Esophagus squamous epithelium (tissue), 5 donors: ENCODE results near the gene PRDM11. TPM values are rescaled to one million over a fixed set of nuclear protein-coding genes. Genes with fewer than 3 reads are reported as not detected.
A peak's percentile ranks its signal among the peaks of the same experiment; 100 is the strongest.

Experiments
- DNase-seq: peaks from one replicate; lab custom pipeline; 2025; lab: John Stamatoyannopoulos, UW
- H3K27ac ChIP-seq, 4 donors: fragments of 200-600 bp; sonication (generic); one replicate each; pipeline ENCODE4 v1.5.1; 2016 to 2019; ENCODE audit warnings: mild to moderate bottlenecking in 1 of 4
- H3K27me3 ChIP-seq, 4 donors: fragments of 200-600 bp; sonication (generic); 1 replicate in 3 of 4; 2 replicates in 1 of 4; pipeline versions ENCODE4 v1.5.1 to v1.6.0; 2017 to 2021; ENCODE audit warnings: antibody characterized with exemption in 1 of 4
- H3K36me3 ChIP-seq, 3 donors: fragments of 200-600 bp; sonication (generic); one replicate each; pipeline ENCODE4 v1.5.1; 2016 to 2019
- H3K4me1 ChIP-seq, 3 donors: fragments of 200-600 bp; sonication (generic); one replicate each; pipeline ENCODE4 v1.5.1; 2017 to 2019
- H3K4me3 ChIP-seq, 4 donors: fragments of 200-600 bp; sonication (generic); 1 replicate in 3 of 4; 2 replicates in 1 of 4; pipeline ENCODE4 v1.5.1; 2016 to 2019; ENCODE audit warnings: mild to moderate bottlenecking in 2 of 4, moderate library complexity in 1 of 4
- H3K9me3 ChIP-seq, 3 donors: fragments of 200-600 bp; sonication (generic); one replicate each; pipeline ENCODE4 v1.5.1; 2016 to 2019
- POLR2A ChIP-seq, 4 donors: fragments of 450-650 bp; IDR thresholded peaks; one replicate each; pipeline ENCODE4 v1.6.1; 2017; ENCODE audit warnings: antibody characterized with exemption in 4 of 4, mild to moderate bottlenecking in 4 of 4, moderate library complexity in 3 of 4
- WGBS, 2 donors: methylation state at CpG; one replicate each; pipeline ENCODE4 v1.1.5; 2018; 5-methylcytosine and 5-hydroxymethylcytosine counted together
- intact Hi-C: fragments of 100-400 bp; cut with DNase I; formaldehyde crosslinking; loops from one replicate; pipeline ENCODE4 v1.15.0; 2022
- total RNA-seq, 4 donors: library from RNA; depleted of rRNA; stranded (reverse); fragments of >200 nt; gene quantifications; one replicate each; pipeline ENCODE4 v1.1.0, GENCODE V29; 2016
- TF ChIP-seq, protein P1 (sequence below), 6 experiments: fragments of 450-650 bp in 4 of 6; fragments of 200-600 bp in 2 of 6; sonication (generic) in 2 of 6; IDR thresholded peaks; one replicate each; pipeline ENCODE4 v1.5.1; 2016 to 2019; ENCODE audit warnings: antibody characterized with exemption in 6 of 6, mild to moderate bottlenecking in 4 of 6, moderate library complexity in 4 of 6
- donor health status: DM: yes; HTN: yes; CAD: no.

PRDM11 gene
- total RNA-seq, 4 donors from 2014 or later: 3.9 to 13.9 (median 5.1) TPM

DNA sequence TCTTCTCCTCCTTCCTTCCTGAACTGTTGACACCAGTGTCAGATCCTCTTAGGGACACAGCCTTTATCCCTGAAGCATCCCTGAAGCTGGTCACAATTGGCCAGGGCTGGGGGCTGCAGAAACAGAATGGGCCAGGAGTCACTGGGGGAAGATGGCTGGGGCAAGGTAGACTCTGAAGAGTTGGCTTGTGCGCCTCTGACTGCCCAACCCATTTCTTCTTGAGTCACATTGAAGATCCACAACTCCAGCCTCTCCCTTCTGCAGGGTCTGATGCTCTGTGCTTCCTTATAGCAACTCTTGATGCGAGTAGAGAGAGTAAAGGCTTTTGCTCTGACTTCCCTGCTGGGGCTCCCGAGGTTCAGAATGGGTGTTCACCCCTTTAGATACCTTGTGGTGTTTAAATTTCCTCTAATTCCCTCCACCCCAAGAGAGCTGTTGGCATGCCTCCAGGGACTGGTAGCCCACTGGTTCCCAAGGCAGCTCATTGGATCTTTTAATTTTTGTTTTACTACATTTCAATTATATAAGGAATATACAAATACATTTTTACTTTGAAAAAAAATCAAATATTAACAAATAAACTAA, 13.4 kb downstream of the PRDM11 start:
- H3K36me3 ChIP-seq: no peaks in the 10 kb centered on the region
- WGBS, 2 donors: 54 to 86% methylated on average over 2 to 3 of the region's 3 CpGs
- no peaks in the 10 kb centered on the region for H3K27me3 ChIP-seq
- H3K4me3 ChIP-seq: no peak overlapping the region
- H3K27ac ChIP-seq: peak overlapping the region; percentile 15 to 85 (median 80)
- intact Hi-C loops: no loop called here
- no peaks in the 10 kb centered on the region for H3K9me3 ChIP-seq
- peaks cover 38 to 97% (median 47%) of the 10 kb centered on the region in 3 donors for H3K4me1 ChIP-seq
- no peak for DNase-seq
- TF ChIP-seq, protein P1, sequence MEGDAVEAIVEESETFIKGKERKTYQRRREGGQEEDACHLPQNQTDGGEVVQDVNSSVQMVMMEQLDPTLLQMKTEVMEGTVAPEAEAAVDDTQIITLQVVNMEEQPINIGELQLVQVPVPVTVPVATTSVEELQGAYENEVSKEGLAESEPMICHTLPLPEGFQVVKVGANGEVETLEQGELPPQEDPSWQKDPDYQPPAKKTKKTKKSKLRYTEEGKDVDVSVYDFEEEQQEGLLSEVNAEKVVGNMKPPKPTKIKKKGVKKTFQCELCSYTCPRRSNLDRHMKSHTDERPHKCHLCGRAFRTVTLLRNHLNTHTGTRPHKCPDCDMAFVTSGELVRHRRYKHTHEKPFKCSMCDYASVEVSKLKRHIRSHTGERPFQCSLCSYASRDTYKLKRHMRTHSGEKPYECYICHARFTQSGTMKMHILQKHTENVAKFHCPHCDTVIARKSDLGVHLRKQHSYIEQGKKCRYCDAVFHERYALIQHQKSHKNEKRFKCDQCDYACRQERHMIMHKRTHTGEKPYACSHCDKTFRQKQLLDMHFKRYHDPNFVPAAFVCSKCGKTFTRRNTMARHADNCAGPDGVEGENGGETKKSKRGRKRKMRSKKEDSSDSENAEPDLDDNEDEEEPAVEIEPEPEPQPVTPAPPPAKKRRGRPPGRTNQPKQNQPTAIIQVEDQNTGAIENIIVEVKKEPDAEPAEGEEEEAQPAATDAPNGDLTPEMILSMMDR (IDR thresholded peaks at IDR 0.05): no peak
- TF ChIP-seq POLR2A (IDR thresholded peaks at IDR 0.05): no peak

- no peaks in the 10 kb centered on the region for H3K9me3 ChIP-seq
- H3K4me3 ChIP-seq: no peak overlapping the region
- H3K27ac ChIP-seq: peak overlapping the region in 3 of 4 donors; percentile 9 to 57 (median 25)
- H3K27me3 ChIP-seq: no peaks in the 10 kb centered on the region
- peaks cover 30 to 87% (median 33%) of the 10 kb centered on the region in 3 donors for H3K4me1 ChIP-seq
- DNase-seq: no peak
- 68 to 84% methylated on average over 5 to 6 of the region's 23 CpGs for WGBS, 2 donors
- TF ChIP-seq, protein P1 (IDR thresholded peaks at IDR 0.05): no peak
- no peak for TF ChIP-seq POLR2A (IDR thresholded peaks at IDR 0.05)
- H3K36me3 ChIP-seq: no peaks in the 10 kb centered on the region
- intact Hi-C loops: no loop called here
Observed at GRCh38 chr11:45161252-45162063, 15.0 kb downstream of the PRDM11 start.

- Histone ChIP-seq H3K27me3 (no peaks in the 10 kb centered on the region), H3K36me3 (no peaks in the 10 kb centered on the region), H3K4me3 (no peak overlapping the region), H3K9me3 (no peaks in the 10 kb centered on the region), H3K27ac (peak overlapping the region in 3 of 4 donors; percentile 9 to 57 (median 25)), H3K4me1 (peaks cover 27 to 81% (median 27%) of the 10 kb centered on the region in 3 donors)
- intact Hi-C loops: no loop called here
- TF ChIP-seq POLR2A (IDR thresholded peaks at IDR 0.05): no peak
- TF ChIP-seq, protein P1 (IDR thresholded peaks at IDR 0.05): no peak
- no peak for DNase-seq
- WGBS, 2 donors: no CpG with 5 or more reads among the region's 3 CpGs
Observed at GRCh38 chr11:45162064-45162375, 15.6 kb downstream of the PRDM11 start.

DNA sequence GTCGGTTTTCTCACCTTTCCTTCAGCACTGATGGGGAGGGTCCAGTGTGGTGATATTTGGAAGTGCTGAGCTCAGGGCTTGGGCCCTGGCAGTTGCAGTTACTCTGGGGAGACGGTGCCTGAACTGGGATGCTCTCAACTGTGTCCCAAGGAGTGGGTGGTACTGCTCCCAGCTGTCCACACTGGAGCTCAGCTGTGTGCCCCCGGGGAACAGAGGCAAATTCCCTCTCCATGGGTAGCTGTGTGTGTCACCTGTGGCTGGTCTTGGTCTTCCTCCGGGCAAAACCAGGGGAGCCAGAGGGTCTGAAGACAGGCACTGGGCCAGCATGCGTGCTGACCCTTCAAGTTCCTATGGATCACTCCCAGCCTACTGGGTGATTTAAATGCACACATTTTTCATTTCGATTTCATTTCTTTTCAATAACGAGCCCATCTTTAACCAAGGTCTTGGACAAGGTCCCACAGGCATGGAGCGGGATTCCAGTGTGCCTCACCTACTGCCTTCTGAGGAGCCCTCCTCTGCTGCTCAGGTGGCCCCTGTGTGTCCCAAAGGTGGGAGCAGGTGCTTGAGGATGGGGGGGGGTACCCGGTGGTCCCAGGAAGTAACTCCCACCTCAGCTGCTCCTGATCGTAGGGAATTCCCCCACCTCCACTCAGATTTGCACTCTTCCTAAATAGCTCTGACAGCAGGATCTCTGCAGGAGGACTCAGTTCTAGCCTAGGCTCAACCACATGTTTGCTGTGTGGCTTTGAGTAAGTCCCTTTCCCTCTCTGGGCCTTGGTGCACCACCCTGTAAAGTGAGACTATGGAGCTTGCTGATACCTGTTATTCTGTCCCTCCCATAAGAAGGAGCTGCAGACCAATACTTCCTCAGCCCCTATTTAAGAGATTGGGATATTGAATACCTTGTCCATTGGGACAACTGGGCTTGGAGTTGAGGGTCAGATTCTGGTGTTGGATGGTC, 16.8 kb downstream of the PRDM11 start:
- H3K27ac ChIP-seq: no peak overlapping the region
- intact Hi-C loops: no loop called here
- no peaks in the 10 kb centered on the region for H3K27me3 ChIP-seq
- H3K4me1 ChIP-seq: peaks cover 15 to 69% (median 18%) of the 10 kb centered on the region in 3 donors
- no peaks in the 10 kb centered on the region for H3K9me3 ChIP-seq
- no peaks in the 10 kb centered on the region for H3K36me3 ChIP-seq
- H3K4me3 ChIP-seq: no peak overlapping the region
- no peak for DNase-seq
- TF ChIP-seq, protein P1 (IDR thresholded peaks at IDR 0.05): no peak
- no peak for TF ChIP-seq POLR2A (IDR thresholded peaks at IDR 0.05)
- 82 to 87% methylated on average over 6 to 7 of the region's 10 CpGs for WGBS, 2 donors
